GM06990 (cell line): Measurements from ENCODE around the gene NMNAT2.

Experiments
- DNase-seq: peaks from one replicate; pipeline ENCODE4 v3.0.0-alpha.2; 2011; ENCODE audit not compliant: insufficient read length; ENCODE audit errors: extremely low read depth
- H3K27me3 ChIP-seq: replicated peaks from 2 replicates; pipeline ENCODE4 v1.6.0; 2011; ENCODE audit warnings: low read length; ENCODE audit not compliant: control insufficient read depth, insufficient read depth
- H3K36me3 ChIP-seq: 2 replicates; pipeline ENCODE4 v1.5.1; 2011; ENCODE audit warnings: low read length; ENCODE audit not compliant: control insufficient read depth, insufficient read depth
- H3K4me3 ChIP-seq: replicated peaks from 2 replicates; pipeline ENCODE4 v1.5.1; 2011; ENCODE audit warnings: low read depth, mild to moderate bottlenecking, control low read depth, low read length
- TF ChIP-seq, protein P1 (sequence below): IDR thresholded peaks from 2 replicates; pipeline ENCODE4 v1.5.1; 2011; ENCODE audit warnings: low read length, control low read depth, mild to moderate bottlenecking, inconsistent platforms; ENCODE audit not compliant: insufficient read depth, poor library complexity, severe bottlenecking

NMNAT2 gene

DNA sequence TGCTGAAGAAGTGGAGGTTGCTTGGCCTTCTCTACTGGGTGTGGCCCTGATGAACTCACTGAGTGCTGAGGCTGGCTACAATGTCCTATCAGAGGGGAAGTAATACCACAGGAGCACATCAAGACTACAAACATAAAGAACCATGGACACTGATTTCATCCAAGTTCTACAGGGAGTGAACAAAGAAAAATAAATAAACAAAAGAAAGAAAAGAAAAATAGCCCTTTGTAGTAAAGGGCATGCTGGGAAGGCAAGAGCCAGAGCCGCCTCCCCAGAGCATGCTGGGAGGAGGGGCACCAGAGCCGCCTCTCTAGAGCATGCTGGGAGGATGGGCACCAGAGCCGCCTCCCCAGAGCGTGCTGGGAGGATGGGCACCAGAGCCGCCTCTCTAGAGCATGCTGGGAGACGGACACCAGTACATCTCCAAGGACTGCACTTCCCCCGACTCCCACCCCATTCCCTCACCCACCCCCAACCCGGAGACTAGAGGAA, 166.2 kb downstream of the NMNAT2 start:
- TF ChIP-seq, protein P1, sequence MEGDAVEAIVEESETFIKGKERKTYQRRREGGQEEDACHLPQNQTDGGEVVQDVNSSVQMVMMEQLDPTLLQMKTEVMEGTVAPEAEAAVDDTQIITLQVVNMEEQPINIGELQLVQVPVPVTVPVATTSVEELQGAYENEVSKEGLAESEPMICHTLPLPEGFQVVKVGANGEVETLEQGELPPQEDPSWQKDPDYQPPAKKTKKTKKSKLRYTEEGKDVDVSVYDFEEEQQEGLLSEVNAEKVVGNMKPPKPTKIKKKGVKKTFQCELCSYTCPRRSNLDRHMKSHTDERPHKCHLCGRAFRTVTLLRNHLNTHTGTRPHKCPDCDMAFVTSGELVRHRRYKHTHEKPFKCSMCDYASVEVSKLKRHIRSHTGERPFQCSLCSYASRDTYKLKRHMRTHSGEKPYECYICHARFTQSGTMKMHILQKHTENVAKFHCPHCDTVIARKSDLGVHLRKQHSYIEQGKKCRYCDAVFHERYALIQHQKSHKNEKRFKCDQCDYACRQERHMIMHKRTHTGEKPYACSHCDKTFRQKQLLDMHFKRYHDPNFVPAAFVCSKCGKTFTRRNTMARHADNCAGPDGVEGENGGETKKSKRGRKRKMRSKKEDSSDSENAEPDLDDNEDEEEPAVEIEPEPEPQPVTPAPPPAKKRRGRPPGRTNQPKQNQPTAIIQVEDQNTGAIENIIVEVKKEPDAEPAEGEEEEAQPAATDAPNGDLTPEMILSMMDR, result no peak
- DNase-seq, result no peak
- Histone ChIP-seq H3K36me3 (no peaks in the 10 kb centered on the region), H3K27me3 (no peaks in the 10 kb centered on the region), H3K4me3 (no peak overlapping the region)

GRCh38 chr1:183251101-183251958, 166.8 kb downstream of the NMNAT2 start:
- Histone ChIP-seq H3K27me3 (no peaks in the 10 kb centered on the region), H3K36me3 (no peaks in the 10 kb centered on the region), H3K4me3 (no peak overlapping the region)
- DNase-seq, result no peak
- TF ChIP-seq, protein P1, result no peak

- no peak for DNase-seq
- no peaks in the 10 kb centered on the region for H3K27me3 ChIP-seq
- no peaks in the 10 kb centered on the region for H3K36me3 ChIP-seq
- TF ChIP-seq, protein P1, result no peak
- H3K4me3 ChIP-seq, result no peak overlapping the region
Observed at GRCh38 chr1:183249941-183250452, 168.2 kb downstream of the NMNAT2 start.

GRCh38 chr1:183248989-183249691, 169.0 kb downstream of the NMNAT2 start:
- no peak for DNase-seq
- H3K4me3 ChIP-seq, result no peak overlapping the region
- TF ChIP-seq, protein P1, result no peak
- no peaks in the 10 kb centered on the region for H3K27me3 ChIP-seq
- H3K36me3 ChIP-seq, result no peaks in the 10 kb centered on the region

DNA sequence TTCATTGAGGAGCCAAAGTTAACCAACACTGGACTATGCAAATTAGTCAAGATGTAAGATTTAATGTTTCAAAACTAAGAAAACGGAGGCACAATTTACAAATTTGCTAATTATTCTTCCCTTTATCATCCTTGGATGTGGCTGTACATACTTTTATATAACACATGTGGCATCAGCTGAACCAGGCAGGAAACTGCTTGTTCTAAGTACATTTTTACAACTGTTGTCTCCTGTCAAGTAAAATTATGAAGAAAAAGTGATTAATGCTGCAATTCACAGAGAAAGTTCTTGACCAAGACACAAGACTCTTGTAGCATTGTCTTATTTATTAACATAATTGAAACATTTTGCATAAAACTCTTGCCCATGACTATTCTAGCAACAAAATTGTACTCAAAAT, 170.2 kb downstream of the NMNAT2 start:
- Histone ChIP-seq H3K36me3 (no peaks in the 10 kb centered on the region), H3K4me3 (no peak overlapping the region), H3K27me3 (no peaks in the 10 kb centered on the region)
- no peak for DNase-seq
- TF ChIP-seq, protein P1, result no peak
